Cortex of kidney (tissue), 1 donor: ENCODE measurements around the gene LRP1.

Source experiments
- DNase-seq: peaks from one replicate; lab custom pipeline; 2025; lab: John Stamatoyannopoulos, UW

The LRP1 gene

GRCh38 chr12:57154804-57155434, 26.6 kb downstream of the LRP1 start:
- DNase-seq: no peak

GRCh38 chr12:57156701-57157403, 28.6 kb downstream of the LRP1 start:
- no peak for DNase-seq

DNA sequence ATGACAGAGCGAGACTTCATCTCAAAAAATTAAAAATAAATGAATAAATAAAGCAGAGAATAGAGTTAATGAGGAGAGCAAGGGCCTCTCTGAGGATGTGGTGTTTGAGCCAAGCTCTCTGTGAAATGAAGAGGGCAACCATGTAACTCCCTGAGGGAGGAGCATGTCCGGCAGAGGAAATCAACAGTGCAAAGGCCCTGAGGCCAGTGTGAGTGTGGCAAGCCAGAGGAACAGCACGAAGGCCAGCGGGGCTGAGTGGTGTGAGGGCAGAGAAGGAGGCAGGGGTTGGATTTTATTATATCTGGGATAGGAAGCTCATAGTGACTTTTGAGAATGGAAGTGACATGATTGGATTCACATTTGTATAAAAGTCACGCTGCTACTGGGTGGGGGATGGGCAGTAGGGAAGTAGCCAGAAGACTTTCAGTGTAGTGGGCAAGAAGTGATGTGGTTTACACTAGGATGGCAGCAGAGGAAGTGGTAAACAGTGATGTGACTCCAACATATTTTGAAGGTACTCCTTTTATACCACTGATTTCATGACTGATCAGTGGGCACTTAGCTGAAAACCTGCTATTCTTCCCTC, 29.4 kb downstream of the LRP1 start:
- DNase-seq: no peak

- DNase-seq: no peak
Observed at GRCh38 chr12:57158186-57158585, 29.9 kb downstream of the LRP1 start.

GRCh38 chr12:57158665-57159064, 30.4 kb downstream of the LRP1 start:
- DNase-seq: no peak

- DNase-seq: no peak
Observed at GRCh38 chr12:57159311-57159710, 31.0 kb downstream of the LRP1 start.

DNA sequence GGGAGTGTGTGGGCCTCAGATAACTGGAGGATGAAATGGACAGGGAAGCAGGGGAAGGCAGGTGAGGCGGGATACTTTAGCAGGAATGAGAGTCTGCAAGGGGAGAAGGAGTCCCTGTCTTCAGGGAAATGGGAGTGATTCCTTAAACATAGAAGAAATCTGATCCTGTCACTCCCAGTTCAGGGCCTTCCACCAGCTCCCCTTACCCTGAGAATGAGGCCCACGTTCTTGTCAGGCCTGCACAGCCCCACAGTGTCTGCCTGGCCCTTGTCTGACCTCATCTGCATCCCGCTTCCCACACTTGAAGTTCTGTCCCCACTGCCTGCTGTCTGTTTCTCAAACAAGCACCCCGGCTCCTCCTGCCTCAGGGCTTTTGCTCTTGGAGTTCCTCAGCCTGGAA, 31.8 kb downstream of the LRP1 start:
- DNase-seq: no peak

- DNase-seq: no peak
Observed at GRCh38 chr12:57160741-57161140, 32.5 kb downstream of the LRP1 start.

GRCh38 chr12:57161491-57161890, 33.2 kb downstream of the LRP1 start:
- no peak for DNase-seq

- DNase-seq: no peak
Observed at GRCh38 chr12:57162553-57163125, 34.4 kb downstream of the LRP1 start.

GRCh38 chr12:57164454-57164853, 36.2 kb downstream of the LRP1 start:
- no peak for DNase-seq

GRCh38 chr12:57164966-57165625, 36.8 kb downstream of the LRP1 start:
- DNase-seq: no peak

- no peak for DNase-seq
Observed at GRCh38 chr12:57165741-57166140, 37.5 kb downstream of the LRP1 start.

- no peak for DNase-seq
Observed at GRCh38 chr12:57166971-57167371, 38.7 kb downstream of the LRP1 start.

DNA sequence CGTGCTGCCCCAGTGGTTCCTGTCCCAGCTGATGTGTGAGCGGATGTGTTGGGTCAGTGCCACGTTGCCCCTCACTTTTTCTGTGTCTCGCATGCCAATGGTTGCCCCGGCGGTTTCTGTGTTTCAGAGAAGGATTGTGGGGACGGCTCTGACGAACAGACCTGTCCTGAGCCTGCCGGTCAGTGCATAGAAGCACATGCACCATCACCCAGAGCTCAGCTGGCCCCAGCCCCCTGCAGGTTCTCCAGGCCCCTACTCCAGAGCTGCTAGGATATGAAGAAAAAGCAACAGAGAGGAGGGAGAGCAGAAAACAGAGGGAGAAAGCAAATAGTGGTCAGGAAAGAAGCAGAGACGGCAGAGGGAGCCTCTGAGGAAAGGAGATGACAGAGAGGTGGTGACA, 39.8 kb downstream of the LRP1 start:
- no peak for DNase-seq

DNA sequence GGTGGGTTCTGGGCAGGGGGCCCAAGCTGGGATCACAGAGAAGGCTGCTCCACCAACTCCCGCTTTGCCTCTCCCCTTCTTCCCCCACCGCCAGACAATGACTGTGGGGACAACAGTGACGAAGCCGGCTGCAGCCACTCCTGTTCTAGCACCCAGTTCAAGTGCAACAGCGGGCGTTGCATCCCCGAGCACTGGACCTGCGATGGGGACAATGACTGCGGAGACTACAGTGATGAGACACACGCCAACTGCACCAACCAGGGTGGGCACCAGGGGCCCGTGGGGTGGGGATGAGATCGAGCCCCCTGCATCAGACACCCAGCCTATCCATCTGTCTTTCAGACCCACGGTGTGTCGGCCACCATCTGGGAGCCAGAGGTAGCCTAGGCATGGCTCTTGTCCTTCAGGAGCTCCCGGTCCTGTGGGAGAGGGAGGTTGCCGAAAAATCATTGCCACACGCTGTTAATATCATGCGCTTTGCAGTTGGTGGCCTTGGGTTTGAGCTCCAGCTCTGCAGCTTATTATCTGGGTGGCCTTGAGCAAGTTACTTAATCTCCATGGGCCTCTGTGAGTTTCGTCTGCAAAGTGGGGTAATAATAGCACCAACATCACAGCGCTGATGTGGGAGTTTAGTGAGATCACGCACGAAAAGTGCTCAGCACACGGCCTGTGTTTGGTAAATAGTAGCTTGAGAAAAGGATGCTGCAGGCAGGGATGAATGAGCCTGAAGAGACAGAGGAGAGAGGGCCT, 40.9 kb downstream of the LRP1 start:
- no peak for DNase-seq

DNA sequence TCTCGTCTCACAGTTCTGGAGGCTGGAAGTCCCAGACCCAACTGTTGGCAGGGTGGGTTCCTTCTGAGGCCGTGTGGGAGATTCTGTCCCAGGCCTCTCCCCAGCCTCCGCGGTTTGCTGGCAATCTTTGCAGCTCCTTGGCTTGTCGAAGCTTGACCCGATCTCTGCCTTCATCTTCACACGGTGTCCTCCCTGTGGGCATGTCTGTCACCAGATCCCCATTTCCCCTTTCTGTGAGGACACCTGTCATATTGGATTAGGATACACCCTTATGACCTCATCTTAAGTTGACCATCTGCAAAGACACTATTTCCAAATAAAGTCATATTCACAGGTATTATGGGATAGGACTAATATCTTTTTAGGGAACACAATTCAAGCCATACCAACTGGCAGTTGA, 41.7 kb downstream of the LRP1 start:
- DNase-seq: no peak

GRCh38 chr12:57170408-57170807, 42.1 kb downstream of the LRP1 start:
- DNase-seq: no peak

DNA sequence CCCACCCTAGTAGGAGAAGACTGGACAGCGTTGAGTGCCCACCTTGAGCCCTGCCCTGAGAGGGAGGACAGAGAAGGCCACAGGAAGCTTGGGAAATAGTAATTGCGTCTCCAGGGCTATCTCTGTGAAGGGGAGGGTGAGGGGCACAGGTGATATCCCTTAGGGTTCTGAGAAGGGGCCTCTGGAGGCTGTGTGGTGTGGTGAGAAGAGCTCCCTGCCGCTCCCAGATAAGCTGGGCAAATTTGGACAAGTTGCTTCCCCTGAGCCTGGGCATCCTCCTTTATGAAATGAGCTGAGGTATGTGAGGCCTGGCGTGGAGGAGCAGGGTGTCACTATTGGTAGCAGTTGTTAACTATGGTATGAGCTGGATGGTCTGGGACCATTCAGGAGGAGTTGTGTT, 42.6 kb downstream of the LRP1 start:
- no peak for DNase-seq

DNA sequence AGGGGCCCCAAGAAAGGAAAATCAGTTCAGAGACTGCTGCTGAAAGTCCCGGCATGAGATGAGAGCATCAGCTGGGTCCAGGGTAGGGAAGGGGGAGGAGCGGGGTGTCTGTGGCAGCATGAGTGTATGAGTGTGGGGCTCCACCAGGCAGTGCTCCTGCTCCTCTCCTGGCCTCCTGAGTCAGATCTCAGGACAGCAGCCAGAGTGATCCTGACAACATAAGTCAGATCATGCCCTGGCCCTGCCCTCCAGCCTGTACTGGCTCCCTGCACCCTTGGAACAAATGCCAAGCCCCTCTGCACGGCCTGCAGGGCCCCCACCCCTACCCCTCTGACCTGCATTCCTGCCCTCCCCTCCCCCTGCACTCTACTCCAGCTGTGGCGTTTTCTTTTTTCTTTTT, 43.4 kb downstream of the LRP1 start:
- no peak for DNase-seq

DNA sequence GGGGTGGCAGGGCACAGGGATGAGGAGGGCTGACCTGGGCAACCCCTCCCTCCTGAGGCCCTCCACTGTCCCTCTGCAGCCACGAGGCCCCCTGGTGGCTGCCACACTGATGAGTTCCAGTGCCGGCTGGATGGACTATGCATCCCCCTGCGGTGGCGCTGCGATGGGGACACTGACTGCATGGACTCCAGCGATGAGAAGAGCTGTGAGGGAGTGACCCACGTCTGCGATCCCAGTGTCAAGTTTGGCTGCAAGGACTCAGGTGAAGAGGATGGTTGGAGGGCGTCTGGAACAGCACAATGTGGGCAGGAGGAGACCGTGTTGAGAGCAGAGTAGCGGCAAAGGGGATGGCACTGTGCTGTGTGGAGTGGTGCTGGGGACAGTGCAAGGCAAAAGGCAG, 44.8 kb downstream of the LRP1 start:
- DNase-seq: no peak

DNA sequence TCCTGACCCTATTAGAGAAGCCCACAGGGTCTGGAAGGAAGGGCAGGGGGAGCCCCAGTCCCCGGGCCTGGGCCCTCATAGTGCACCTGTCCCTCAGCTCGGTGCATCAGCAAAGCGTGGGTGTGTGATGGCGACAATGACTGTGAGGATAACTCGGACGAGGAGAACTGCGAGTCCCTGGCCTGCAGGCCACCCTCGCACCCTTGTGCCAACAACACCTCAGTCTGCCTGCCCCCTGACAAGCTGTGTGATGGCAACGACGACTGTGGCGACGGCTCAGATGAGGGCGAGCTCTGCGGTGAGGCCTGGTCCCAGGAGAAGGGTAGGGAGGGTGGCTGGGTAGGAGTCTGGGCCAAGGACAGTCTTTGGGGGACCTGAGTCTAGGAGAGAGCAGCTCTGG, 45.4 kb downstream of the LRP1 start:
- no peak for DNase-seq
